ENCODE measurements around the gene PRKACG.
A peak's percentile ranks its signal among the peaks of the same experiment; 100 is the strongest.
"Not testable (repeated sequence)": the region's sequence is repeated elsewhere in the genome, so short reads cannot be mapped to it uniquely, and the experiment has no call there.

The PRKACG gene

GRCh38 chr9:69014013-69014412 is at the start of gene PRKACG:
Gene PRKACG (minus strand): TSS chr9:69014113. CDS start chr9:69014092, 21 bp downstream.
- no peak for DNase-seq (ENCODE audit: low read depth in 1 of 2, low spot score in 1 of 2)

GRCh38 chr9:69062195-69062594 is 48.3 kb upstream of the PRKACG start:
- no peak for DNase-seq (ENCODE audit: low read depth in 1 of 2, low spot score in 1 of 2)

GRCh38 chr9:69060766-69061165 is 46.9 kb upstream of the PRKACG start:
- no peak for DNase-seq (ENCODE audit: low read depth in 1 of 2, low spot score in 1 of 2)

GRCh38 chr9:69058101-69058500 is 44.2 kb upstream of the PRKACG start:
- DNase-seq (ENCODE audit: low read depth in 1 of 2, low spot score in 1 of 2) = no peak

GRCh38 chr9:69056191-69056815 is 42.4 kb upstream of the PRKACG start:
- no peak for DNase-seq (ENCODE audit: low read depth in 1 of 2, low spot score in 1 of 2)

GRCh38 chr9:69054989-69055388 is 41.1 kb upstream of the PRKACG start:
- no peak for DNase-seq (ENCODE audit: low read depth in 1 of 2, low spot score in 1 of 2)

- not testable (repeated sequence) for DNase-seq (ENCODE audit: low read depth in 1 of 2, low spot score in 1 of 2)
Observed at GRCh38 chr9:69050936-69051335, 37.0 kb upstream of the PRKACG start.

GRCh38 chr9:69049094-69049493 is 35.2 kb upstream of the PRKACG start:
- no peak for DNase-seq (ENCODE audit: low read depth in 1 of 2, low spot score in 1 of 2)

- DNase-seq (ENCODE audit: low read depth in 1 of 2, low spot score in 1 of 2) = no peak
Observed at GRCh38 chr9:69047371-69047770, 33.5 kb upstream of the PRKACG start.

GRCh38 chr9:69046723-69047122 is 32.8 kb upstream of the PRKACG start:
- no peak for DNase-seq (ENCODE audit: low read depth in 1 of 2, low spot score in 1 of 2)

- DNase-seq (ENCODE audit: low read depth in 1 of 2, low spot score in 1 of 2) = no peak
Observed at GRCh38 chr9:69045821-69046220, 31.9 kb upstream of the PRKACG start.

- no peak for DNase-seq (ENCODE audit: low read depth in 1 of 2, low spot score in 1 of 2)
Observed at GRCh38 chr9:69044240-69045219, 30.6 kb upstream of the PRKACG start.

- DNase-seq (ENCODE audit: low read depth in 1 of 2, low spot score in 1 of 2) = no peak
Observed at GRCh38 chr9:69040646-69041045, 26.7 kb upstream of the PRKACG start.

- no peak for DNase-seq (ENCODE audit: low read depth in 1 of 2, low spot score in 1 of 2)
Observed at GRCh38 chr9:69036799-69037198, 22.9 kb upstream of the PRKACG start.

GRCh38 chr9:69036309-69036708 is 22.4 kb upstream of the PRKACG start:
- no peak for DNase-seq (ENCODE audit: low read depth in 1 of 2, low spot score in 1 of 2)

GRCh38 chr9:69035438-69036308 is 21.8 kb upstream of the PRKACG start, which contains the start of gene FXN:
Gene FXN (plus strand): TSS chr9:69035752. CDS start chr9:69035783, 31 bp downstream.
- peak; percentile 71 to 77 for DNase-seq (ENCODE audit: low read depth in 1 of 2, low spot score in 1 of 2)

GRCh38 chr9:69034071-69034470 is 20.2 kb upstream of the PRKACG start:
- DNase-seq (ENCODE audit: low read depth in 1 of 2, low spot score in 1 of 2) = no peak

- DNase-seq (ENCODE audit: low read depth in 1 of 2, low spot score in 1 of 2) = no peak
Observed at GRCh38 chr9:69030851-69031645, 17.1 kb upstream of the PRKACG start.

- DNase-seq (ENCODE audit: low read depth in 1 of 2, low spot score in 1 of 2) = no peak
Observed at GRCh38 chr9:69029535-69029934, 15.6 kb upstream of the PRKACG start.

- no peak for DNase-seq (ENCODE audit: low read depth in 1 of 2, low spot score in 1 of 2)
Observed at GRCh38 chr9:69028754-69029153, 14.8 kb upstream of the PRKACG start.

Measured in activated T-helper 1 cell treated with anti-CD3 and anti-CD28 coated beads, Interleukin-2, amount 50 U/mL, for 16 hours (primary cell).